ENCODE data around the gene KLHL7.

GRCh38 chr7:23106057-23106822 is 655 bp downstream of the KLHL7 start:
- TF ChIP-seq PKNOX1 (IDR thresholded peaks at IDR 0.05) (no peak), FOXM1 (IDR thresholded peaks at IDR 0.05; ENCODE audit: borderline replicate concordance) (no peak), ELF4 (IDR thresholded peaks at IDR 0.05) (no peak), SUZ12 (IDR thresholded peaks at IDR 0.05) (no peak), ZNF384 (IDR thresholded peaks at IDR 0.05) (no peak), FOXK2 (IDR thresholded peaks at IDR 0.05) (no peak)
